ENCODE measurements around the gene TENT4B. TPM values are rescaled to one million over a fixed set of nuclear protein-coding genes. Genes with fewer than 3 reads are reported as not detected.

Gene TENT4B
- total and polyA plus RNA-seq, 8 donors = 1.9 to 7.2 (median 5.3) TPM

GRCh38 chr16:50178491-50178941 is 25.4 kb downstream of the TENT4B start:
- Histone ChIP-seq H3K27ac (no peak overlapping the region), H3K9me3 (no peaks in the 10 kb centered on the region), H3K27me3 (no peaks in the 10 kb centered on the region), H3K4me3 (no peak overlapping the region), H3K4me1 (peaks cover 4 to 26% (median 9%) of the 10 kb centered on the region in 3 donors), H3K36me3 (no peaks in the 10 kb centered on the region)
- TF ChIP-seq CTCF (IDR thresholded peaks at IDR 0.05) = no peak
- intact Hi-C loops (cut with DNase I) = no loop called here
- WGBS, 2 donors = 68 to 82% methylated on average over 1 of the region's 1 CpG
- no peak for ATAC-seq
- no peak for DNase-seq
- no peak for FAIRE-seq

- no peaks in the 10 kb centered on the region for H3K9me3 ChIP-seq
- ATAC-seq = no peak
- TF ChIP-seq CTCF (IDR thresholded peaks at IDR 0.05) = no peak
- H3K36me3 ChIP-seq = no peaks in the 10 kb centered on the region
- H3K27me3 ChIP-seq = no peaks in the 10 kb centered on the region
- H3K4me1 ChIP-seq = peaks cover 11 to 41% (median 20%) of the 10 kb centered on the region in 3 donors
- no peak for DNase-seq
- H3K4me3 ChIP-seq = no peak overlapping the region
- peak; percentile 20 for FAIRE-seq
- no peak overlapping the region for H3K27ac ChIP-seq
- intact Hi-C loops (cut with DNase I) = no loop called here
Measured at GRCh38 chr16:50182441-50182840, 29.3 kb downstream of the TENT4B start.

GRCh38 chr16:50183316-50183715 is 30.2 kb downstream of the TENT4B start:
- Histone ChIP-seq H3K9me3 (no peaks in the 10 kb centered on the region), H3K27ac (peak overlapping the region in 1 of 4 donors; percentile 7), H3K36me3 (no peaks in the 10 kb centered on the region), H3K4me1 (peaks cover 16 to 41% (median 21%) of the 10 kb centered on the region in 3 donors), H3K27me3 (no peaks in the 10 kb centered on the region), H3K4me3 (no peak overlapping the region)
- TF ChIP-seq CTCF (IDR thresholded peaks at IDR 0.05) = no peak
- WGBS, 2 donors = 24 to 25% methylated on average over 4 of the region's 4 CpGs
- ATAC-seq = peak; percentile 51 to 74 (median 69)
- no peak for FAIRE-seq
- intact Hi-C loops (cut with DNase I) = no loop called here
- no peak for DNase-seq

GRCh38 chr16:50185005-50185505 is 31.9 kb downstream of the TENT4B start:
- intact Hi-C loops (cut with DNase I) = no loop called here
- Histone ChIP-seq H3K27ac (peak overlapping the region in 3 of 4 donors; percentile 7 to 53 (median 49)), H3K27me3 (no peaks in the 10 kb centered on the region), H3K9me3 (no peaks in the 10 kb centered on the region), H3K4me1 (peaks cover 25 to 47% (median 29%) of the 10 kb centered on the region in 3 donors), H3K4me3 (no peak overlapping the region), H3K36me3 (no peaks in the 10 kb centered on the region)
- ATAC-seq (peak in 3 of 4 donors; percentile 39 to 66 (median 53)), DNase-seq (no peak), FAIRE-seq (no peak)
- WGBS, 2 donors = 37 to 47% methylated on average over 3 of the region's 3 CpGs
- no peak for TF ChIP-seq CTCF (IDR thresholded peaks at IDR 0.05)

- ATAC-seq = peak in 1 of 4 donors; percentile 17
- H3K9me3 ChIP-seq = no peaks in the 10 kb centered on the region
- WGBS, 2 donors = 71 to 74% methylated on average over 3 of the region's 3 CpGs
- no peak overlapping the region for H3K27ac ChIP-seq
- no peak overlapping the region for H3K4me3 ChIP-seq
- no peak for FAIRE-seq
- DNase-seq = no peak
- H3K4me1 ChIP-seq = peaks cover 22 to 25% (median 25%) of the 10 kb centered on the region in 3 donors
- H3K27me3 ChIP-seq = no peaks in the 10 kb centered on the region
- intact Hi-C loops (cut with DNase I) = no loop called here
- TF ChIP-seq CTCF (IDR thresholded peaks at IDR 0.05) = no peak
- H3K36me3 ChIP-seq = no peaks in the 10 kb centered on the region
Measured at GRCh38 chr16:50188619-50189136, 35.6 kb downstream of the TENT4B start.
